HL-60 (cell line): ENCODE measurements around the gene SPEF1.

Source experiments
- CTCF ChIP-seq: IDR thresholded peaks from one replicate; pipeline ENCODE4 v1.5.1; 2011; ENCODE audit warnings: low read length, control low read depth, inconsistent platforms; ENCODE audit not compliant: insufficient read depth
- REST ChIP-seq: IDR thresholded peaks from 2 replicates; pipeline ENCODE4 v1.6.1; 2012; ENCODE audit warnings: low read depth; ENCODE audit not compliant: insufficient replicate concordance

DNA sequence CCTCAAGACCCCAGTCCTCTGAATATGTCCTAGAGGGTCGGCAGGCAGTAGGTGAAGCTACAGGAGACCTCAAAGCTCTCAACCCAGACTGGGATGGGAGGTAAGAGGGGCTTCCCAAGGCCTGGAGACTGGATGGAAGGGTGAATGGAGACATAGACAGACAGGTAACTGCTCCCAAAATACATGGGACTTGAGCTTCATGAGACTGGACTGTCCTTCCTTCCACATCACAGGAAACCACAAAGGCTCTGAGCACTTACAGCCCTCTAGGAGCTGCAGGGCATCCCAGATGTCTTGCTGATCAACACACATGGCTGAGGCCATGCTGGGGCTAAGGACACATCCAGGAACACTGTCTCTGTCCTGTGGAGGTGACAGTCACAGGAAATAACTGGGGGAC lies 37.2 kb downstream of the SPEF1 start:
- TF ChIP-seq CTCF (no peak), REST (no peak)
